ENCODE data around the gene CHCHD6.

- no peak for TF ChIP-seq CTCF (IDR thresholded peaks at IDR 0.05; ENCODE audit: low read depth, low read length)
- no peak for TF ChIP-seq EZH2phosphoT487 (IDR thresholded peaks at IDR 0.05; ENCODE audit: low read depth)
Observed at GRCh38 chr3:126855374-126855773, 151.3 kb downstream of the CHCHD6 start.
